HG03103 (cell line): Measurements from ENCODE around the gene CSTB.

ENCODE experiments used
- ATAC-seq: cut with Tn5 transposase; IDR thresholded peaks from one replicate; pipeline ENCODE4 v1.9.1; 2021; ENCODE audit warnings: low read depth; ENCODE audit not compliant: unreplicated experiment

Gene CSTB

DNA sequence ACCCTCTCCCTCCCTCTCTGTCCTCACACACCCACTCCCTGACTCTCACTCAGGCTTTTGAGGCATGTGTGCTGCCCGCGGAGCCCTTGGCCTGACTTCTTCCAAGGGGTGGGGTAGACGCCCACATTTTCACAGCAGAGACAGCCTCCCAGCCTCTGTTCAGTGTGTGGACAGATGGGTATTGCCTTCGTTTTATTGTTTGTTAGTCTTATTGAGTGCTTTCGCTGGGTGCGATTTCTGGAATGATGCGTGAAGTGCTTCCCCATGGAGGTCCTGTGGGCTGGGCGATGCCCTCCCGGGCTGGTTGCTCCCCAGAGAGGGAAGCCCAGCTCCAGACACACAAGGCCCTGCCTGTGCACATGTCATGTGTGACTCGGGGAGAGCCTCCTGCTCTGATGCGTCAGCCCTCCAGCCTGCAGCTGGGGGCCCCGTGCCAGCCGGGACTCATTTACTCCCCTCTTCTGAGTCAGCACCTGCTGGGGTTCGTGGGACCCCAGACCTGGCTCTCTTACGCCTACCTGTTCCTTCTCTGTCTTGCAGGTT lies 42.5 kb downstream of the CSTB start:
- no peak for ATAC-seq

DNA sequence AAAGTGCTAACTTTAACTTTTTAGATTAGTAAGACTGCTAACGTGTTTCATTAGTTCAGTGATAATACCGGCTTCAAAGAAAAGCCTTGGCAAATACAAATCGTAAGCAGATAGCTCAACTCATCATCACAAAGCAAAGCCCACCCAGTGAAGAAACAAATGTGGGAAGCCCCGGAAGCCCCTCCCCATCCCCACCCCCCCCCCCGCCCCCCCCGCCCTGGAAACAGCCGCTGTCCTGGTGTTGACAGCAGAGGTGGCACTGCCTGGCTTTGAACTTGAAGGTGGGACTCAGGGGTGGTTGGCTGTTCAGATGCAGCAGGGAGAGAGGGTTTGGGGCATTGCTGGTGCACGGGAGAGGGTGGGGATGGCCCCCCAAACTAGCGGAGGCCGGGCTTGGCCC lies 43.0 kb downstream of the CSTB start:
- ATAC-seq, result no peak

DNA sequence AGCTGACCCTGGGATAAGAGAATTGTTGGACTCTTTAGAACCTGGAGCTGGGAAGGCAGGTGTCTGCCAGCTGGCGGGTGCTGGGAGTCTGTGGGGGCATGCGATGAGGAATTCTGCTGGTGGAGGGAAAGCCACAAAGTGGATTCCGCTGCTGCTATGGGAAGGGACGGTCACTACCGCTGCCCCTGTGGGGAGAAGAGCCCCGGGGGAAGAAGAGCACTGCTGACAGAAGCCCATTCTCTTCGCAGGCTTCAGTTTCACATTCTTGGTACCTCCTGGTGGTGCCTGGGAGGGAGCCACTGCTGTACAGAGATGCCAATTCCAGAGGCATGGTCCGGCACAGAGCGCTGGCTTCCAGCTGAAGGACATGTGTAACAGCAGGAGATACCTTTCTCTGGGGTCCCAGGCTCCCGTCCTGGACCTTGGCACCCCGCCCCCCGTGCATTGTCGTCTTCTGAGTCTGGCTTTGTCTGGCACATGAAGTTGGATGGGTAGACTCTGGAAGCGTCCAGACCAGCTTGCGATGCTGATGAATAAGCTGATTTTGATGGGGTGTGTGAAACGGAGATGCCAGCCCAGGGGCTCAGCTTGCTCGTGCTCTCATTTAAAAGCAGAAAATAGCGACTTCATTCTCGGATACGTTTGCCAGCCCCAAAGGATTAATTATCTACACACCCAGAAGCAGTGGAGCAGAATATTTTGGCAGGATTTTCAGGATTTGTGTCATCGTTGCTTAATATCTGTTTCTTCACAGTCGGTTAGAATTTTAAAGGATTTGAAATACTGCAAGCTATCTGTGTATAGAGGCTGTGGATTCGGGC lies 44.0 kb downstream of the CSTB start:
- ATAC-seq, result no peak

DNA sequence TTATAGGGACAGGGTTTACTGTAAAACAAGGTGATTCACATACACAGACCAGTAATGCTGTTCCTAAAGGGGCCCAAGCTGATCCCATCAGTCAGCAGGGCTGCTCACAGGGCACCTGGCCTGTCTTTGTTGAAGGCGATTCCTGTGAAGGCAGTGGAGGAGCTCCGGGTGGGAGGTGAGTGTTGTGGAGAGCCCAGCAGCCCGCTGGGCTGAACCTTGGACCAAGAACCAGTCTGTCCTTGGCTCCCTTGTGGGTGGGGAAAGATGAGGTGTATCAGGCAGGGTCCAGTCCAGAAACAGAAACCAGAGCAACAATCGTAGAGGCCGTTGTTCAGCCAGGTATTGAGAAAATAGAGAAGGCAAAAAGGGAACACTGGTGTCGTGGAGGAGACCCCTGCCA lies 44.6 kb downstream of the CSTB start:
- ATAC-seq, result no peak

DNA sequence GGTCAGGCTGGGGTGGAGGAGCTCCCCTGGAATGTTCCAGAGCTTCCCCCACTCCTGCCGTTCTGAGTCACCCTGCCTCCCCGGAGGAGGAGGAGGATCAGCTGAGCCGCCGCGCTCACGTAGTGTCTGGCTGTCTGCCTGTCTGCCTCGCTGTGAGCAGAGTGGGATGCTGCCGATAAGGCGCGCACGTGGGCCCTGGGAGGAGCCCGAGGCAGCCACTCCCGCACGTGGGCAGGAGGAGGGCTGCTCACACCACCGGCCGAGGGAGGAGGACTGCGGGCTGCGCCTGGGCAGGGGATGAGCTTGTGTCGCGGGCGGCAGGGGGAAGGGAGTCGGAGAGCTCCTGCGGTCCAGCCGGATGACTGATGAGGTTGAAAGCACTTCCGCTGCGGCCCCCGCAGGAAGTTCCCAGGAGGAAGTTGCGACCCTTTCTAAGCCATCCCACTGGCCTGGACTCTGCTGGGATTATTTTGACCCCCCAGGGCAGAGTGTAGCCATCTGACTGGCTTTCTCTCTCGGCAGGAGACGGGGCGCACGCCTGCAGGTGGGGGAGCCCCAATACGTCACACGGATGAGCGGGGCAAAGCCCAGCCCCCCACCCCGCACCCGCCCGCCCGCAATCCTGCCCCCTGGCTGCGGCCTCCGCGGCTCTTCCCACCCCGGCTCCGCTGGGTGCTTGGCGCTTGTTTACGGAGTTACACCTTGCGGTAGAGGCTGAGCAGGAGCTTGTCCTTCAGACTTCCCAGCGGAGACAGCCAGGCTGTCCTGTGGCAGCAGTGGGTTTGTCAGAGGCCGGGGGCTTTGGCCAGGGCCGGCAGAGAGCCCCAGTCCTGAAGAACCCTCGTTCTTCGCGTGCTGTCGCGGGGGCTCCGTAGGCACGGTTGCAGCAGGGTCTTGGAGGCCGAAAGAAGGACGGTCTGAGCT lies 47.4 kb downstream of the CSTB start:
- ATAC-seq, result peak; percentile 55

DNA sequence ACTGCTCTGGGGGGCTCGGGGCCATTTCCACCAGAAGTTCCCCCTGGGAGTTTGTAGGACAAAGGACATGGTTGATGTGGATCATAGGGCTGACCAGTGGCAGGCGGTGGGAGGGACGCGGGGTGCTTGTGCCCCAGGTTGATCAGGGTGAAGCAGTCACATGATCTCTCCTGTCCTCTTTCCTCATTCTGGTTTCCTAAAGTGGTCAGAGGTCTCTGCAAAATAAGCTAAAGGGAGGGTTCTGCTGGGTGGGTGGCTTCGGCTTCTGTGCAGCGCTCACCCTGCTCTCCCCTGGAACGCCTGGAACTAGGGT lies 48.0 kb downstream of the CSTB start:
- ATAC-seq, result no peak

DNA sequence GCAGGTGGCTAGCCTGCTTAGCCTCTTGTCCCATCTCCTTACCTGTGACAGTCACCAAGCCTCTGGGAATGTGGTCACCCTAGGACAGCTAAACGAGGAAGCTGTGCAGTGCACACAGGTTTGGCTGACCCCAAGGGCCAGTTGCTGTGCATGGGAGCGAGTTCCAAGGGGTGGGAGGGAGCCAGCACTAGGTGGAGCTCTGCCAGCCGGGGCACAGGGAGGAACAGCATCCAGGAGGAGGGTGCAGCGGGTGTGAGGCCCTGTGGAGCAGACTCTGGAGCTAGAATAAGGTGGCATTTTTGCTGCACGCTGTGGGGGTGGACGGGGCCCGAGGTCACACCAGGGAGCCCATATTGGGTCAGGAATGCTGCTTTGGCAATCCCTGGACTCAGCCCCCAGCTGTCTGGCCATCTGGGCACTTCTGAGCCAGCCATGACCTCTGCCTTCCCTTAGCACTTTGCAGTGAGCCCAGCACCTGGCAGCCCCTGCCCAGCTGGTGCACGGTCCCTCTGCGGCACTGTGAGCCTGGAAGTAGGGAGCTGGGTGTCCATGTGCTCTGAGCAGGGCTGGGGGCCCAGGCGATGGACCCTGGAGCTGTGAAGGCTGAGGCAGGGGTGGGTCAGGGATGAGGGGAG lies 48.5 kb downstream of the CSTB start:
- ATAC-seq, result no peak

DNA sequence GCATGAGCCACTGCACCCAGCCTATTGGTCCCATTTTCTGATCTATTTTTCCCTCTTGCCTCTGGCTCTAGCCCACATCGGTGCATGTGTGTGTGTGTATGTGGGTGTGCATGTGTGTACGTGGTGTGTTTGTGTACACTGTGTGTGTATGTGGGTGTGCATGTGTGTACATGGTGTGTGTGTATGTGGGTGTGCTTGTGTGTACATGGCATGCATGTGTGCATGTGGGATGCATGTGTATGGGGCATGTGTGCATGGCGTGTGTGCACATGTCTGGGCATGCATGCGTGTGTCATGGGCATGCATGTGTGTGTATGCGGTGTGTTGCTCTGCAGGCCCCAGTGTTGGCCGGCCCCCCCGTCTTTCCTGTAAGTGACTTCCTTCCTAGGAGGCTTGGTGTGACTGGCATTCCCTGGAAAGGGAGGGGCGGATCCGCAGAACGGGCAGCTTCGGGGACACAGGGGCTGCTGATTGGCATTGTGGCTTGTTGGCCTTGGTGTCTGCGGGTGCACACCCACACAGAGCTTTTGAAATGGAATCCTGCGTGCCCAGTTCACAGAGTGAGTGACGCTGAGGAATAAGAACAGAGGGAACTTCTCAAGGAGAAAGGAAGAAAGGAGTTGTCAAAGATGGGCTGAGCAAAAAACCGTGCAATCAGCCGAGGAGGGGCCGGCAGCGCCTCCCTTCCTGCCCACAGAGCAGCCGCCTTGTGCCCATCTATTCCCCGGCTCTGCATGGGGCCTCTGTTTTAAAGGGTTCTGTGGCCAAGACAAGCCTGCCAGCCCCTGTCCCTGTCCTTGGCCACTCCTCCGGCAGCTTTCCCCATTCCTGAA lies 49.2 kb downstream of the CSTB start:
- ATAC-seq, result no peak
